ENCODE measurements around the gene LMO7. TPM values are rescaled to one million over a fixed set of nuclear protein-coding genes. Genes with fewer than 3 reads are reported as not detected.

The LMO7 gene
- total and polyA plus RNA-seq, 2 experiments from 2014 or later: 139 to 232 TPM

DNA sequence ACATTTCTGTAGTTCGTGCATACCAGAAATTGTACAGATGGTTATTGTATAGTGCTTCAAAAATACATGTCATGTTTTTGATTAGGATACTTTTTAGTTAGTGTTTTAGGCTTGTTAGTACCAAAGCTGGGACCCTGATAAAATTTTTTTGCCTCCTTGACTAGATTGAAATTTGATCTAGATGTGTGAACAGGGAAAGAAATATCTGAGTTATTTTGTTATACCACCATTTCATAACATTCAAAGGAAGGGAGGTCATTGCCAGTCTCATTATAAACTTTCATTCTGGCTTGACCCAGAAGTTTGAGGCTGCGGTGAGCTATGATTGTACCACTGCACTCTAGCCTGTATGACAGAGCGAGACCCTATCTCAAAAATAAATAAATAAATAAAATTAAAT is 9.0 kb downstream of the LMO7 start:
- no peak for DNase-seq (ENCODE audit: low read depth in 1 of 2, low spot score in 1 of 2)
- TF ChIP-seq, protein P1, sequence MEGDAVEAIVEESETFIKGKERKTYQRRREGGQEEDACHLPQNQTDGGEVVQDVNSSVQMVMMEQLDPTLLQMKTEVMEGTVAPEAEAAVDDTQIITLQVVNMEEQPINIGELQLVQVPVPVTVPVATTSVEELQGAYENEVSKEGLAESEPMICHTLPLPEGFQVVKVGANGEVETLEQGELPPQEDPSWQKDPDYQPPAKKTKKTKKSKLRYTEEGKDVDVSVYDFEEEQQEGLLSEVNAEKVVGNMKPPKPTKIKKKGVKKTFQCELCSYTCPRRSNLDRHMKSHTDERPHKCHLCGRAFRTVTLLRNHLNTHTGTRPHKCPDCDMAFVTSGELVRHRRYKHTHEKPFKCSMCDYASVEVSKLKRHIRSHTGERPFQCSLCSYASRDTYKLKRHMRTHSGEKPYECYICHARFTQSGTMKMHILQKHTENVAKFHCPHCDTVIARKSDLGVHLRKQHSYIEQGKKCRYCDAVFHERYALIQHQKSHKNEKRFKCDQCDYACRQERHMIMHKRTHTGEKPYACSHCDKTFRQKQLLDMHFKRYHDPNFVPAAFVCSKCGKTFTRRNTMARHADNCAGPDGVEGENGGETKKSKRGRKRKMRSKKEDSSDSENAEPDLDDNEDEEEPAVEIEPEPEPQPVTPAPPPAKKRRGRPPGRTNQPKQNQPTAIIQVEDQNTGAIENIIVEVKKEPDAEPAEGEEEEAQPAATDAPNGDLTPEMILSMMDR (IDR thresholded peaks at IDR 0.05; ENCODE audit: low read depth, low read length): no peak
- Histone ChIP-seq H3K9me3 (ENCODE audit: low read depth) (no peaks in the 10 kb centered on the region), H3K27ac (no peak overlapping the region), H3K27me3 (peaks cover 9% of the 10 kb centered on the region), H3K4me1 (ENCODE audit: low read depth) (no peaks in the 10 kb centered on the region), H3K4me3 (no peak overlapping the region), H3K36me3 (no peaks in the 10 kb centered on the region)

GRCh38 chr13:75647126-75647784 is 11.1 kb downstream of the LMO7 start:
- TF ChIP-seq, protein P1 (IDR thresholded peaks at IDR 0.05; ENCODE audit: low read depth, low read length): no peak
- H3K36me3 ChIP-seq: no peaks in the 10 kb centered on the region
- no peaks in the 10 kb centered on the region for H3K27me3 ChIP-seq
- H3K9me3 ChIP-seq (ENCODE audit: low read depth): no peaks in the 10 kb centered on the region
- no peak for DNase-seq (ENCODE audit: low read depth in 1 of 2, low spot score in 1 of 2)
- no peak overlapping the region for H3K27ac ChIP-seq
- no peak overlapping the region for H3K4me3 ChIP-seq
- no peaks in the 10 kb centered on the region for H3K4me1 ChIP-seq (ENCODE audit: low read depth)

GRCh38 chr13:75648446-75648845 is 12.3 kb downstream of the LMO7 start:
- Histone ChIP-seq H3K27me3 (no peaks in the 10 kb centered on the region), H3K27ac (no peak overlapping the region), H3K9me3 (ENCODE audit: low read depth) (no peaks in the 10 kb centered on the region), H3K4me3 (no peak overlapping the region), H3K4me1 (ENCODE audit: low read depth) (no peaks in the 10 kb centered on the region), H3K36me3 (no peaks in the 10 kb centered on the region)
- no peak for DNase-seq (ENCODE audit: low read depth in 1 of 2, low spot score in 1 of 2)
- TF ChIP-seq, protein P1 (IDR thresholded peaks at IDR 0.05; ENCODE audit: low read depth, low read length): no peak

DNA sequence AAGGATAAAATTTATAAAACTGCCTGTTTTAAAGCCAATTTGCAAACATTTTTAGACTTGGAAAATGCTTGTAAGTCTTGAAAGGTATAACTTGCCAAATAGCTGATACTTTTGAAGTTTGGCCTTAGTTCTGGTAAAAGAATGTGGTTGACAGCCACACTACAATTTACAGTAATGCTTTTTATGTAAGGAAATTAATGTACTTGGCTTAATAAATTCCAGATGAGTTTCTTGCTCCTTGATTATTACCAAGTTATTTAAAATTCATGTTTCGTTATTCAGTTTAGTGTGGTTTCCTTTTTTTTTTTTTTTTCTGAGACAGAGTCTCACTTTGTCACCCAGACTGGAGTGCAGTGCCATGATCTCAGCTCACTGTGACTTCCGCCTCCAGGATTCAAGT is 14.9 kb downstream of the LMO7 start:
- TF ChIP-seq, protein P1 (IDR thresholded peaks at IDR 0.05; ENCODE audit: low read depth, low read length): no peak
- no peak overlapping the region for H3K27ac ChIP-seq
- H3K27me3 ChIP-seq: no peaks in the 10 kb centered on the region
- H3K4me3 ChIP-seq: no peak overlapping the region
- H3K36me3 ChIP-seq: no peaks in the 10 kb centered on the region
- H3K4me1 ChIP-seq (ENCODE audit: low read depth): no peaks in the 10 kb centered on the region
- no peaks in the 10 kb centered on the region for H3K9me3 ChIP-seq (ENCODE audit: low read depth)
- DNase-seq (ENCODE audit: low read depth in 1 of 2, low spot score in 1 of 2): no peak

DNA sequence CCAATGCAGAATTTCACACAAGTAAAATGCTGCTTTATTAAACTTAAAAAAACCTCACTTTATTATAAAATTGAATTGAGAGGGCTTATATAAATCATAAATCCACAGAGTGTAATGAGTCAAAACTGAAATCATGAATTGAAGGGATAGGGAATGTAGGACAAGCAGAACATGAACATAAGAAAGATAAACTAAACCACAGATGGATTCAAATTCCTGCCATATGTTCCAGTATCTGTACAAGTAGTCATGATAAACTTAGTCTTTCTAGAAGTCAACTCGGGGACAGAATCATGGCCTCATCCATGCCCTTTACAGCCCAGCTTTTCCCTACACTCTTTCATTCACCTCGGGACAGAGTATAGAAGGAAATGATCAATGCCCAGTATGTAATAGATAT is 16.6 kb downstream of the LMO7 start:
- peak in 1 of 2 donors; percentile 25 for DNase-seq (ENCODE audit: low read depth in 1 of 2, low spot score in 1 of 2)
- no peaks in the 10 kb centered on the region for H3K4me1 ChIP-seq (ENCODE audit: low read depth)
- no peaks in the 10 kb centered on the region for H3K27me3 ChIP-seq
- H3K9me3 ChIP-seq (ENCODE audit: low read depth): no peaks in the 10 kb centered on the region
- TF ChIP-seq, protein P1 (IDR thresholded peaks at IDR 0.05; ENCODE audit: low read depth, low read length): no peak
- H3K4me3 ChIP-seq: no peak overlapping the region
- H3K36me3 ChIP-seq: no peaks in the 10 kb centered on the region
- no peak overlapping the region for H3K27ac ChIP-seq

Data from cardiac muscle cell (in vitro differentiated cells and primary cell).